Muscle of leg (tissue), 11 donors: ENCODE results near the gene AOC1. TPM values are rescaled to one million over a fixed set of nuclear protein-coding genes. Genes with fewer than 3 reads are reported as not detected.
"Not testable (repeated sequence)": the region's sequence is repeated elsewhere in the genome, so short reads cannot be mapped to it uniquely, and the experiment has no call there.

ENCODE experiments used
- DNase-seq: peaks from one replicate; pipeline ENCODE4 v3.0.0; 2013
- H3K27ac ChIP-seq: one replicate; pipeline ENCODE4 v1.5.1; 2013; ENCODE audit warnings: mild to moderate bottlenecking, low read length, control low read depth
- H3K27me3 ChIP-seq: one replicate; pipeline ENCODE4 v1.6.1; 2013; ENCODE audit warnings: low read length; ENCODE audit not compliant: control insufficient read depth, insufficient read depth
- H3K36me3 ChIP-seq: one replicate; pipeline ENCODE4 v1.6.1; 2013; ENCODE audit warnings: low read length; ENCODE audit not compliant: control insufficient read depth, insufficient read depth
- H3K4me1 ChIP-seq: one replicate; pipeline ENCODE4 v1.6.1; 2013; ENCODE audit warnings: low read length; ENCODE audit not compliant: control insufficient read depth, insufficient read depth
- H3K4me3 ChIP-seq: one replicate; pipeline ENCODE4 v1.5.1; 2013; ENCODE audit warnings: low read length, control low read depth
- H3K9me3 ChIP-seq: replicated peaks from 2 replicates; pipeline ENCODE4 v1.6.1; 2013; ENCODE audit warnings: low read depth, low read length; ENCODE audit not compliant: control insufficient read depth
- WGBS: methylation state at CpG from one replicate; pipeline ENCODE4 v1.1.5; 2013; ENCODE audit warnings: missing lambda C conversion rate; ENCODE audit not compliant: insufficient coverage; 5-methylcytosine and 5-hydroxymethylcytosine counted together
- polyA plus RNA-seq, 8 donors: library from polyadenylated mRNA; unstranded; fragments of 120-200 nt; gene quantifications; one replicate each; pipeline versions ENCODE4 v1.2.1 to v1.2.3, GENCODE V29; 2013; ENCODE audit warnings: inconsistent platforms in 1 of 8, low replicate concordance in 1 of 8; ENCODE audit not compliant: insufficient read length in 8 of 8, insufficient read depth in 1 of 8
- total RNA-seq: library from RNA; stranded (reverse); fragments of 120-200 nt; gene quantifications from one replicate; pipeline ENCODE4 v1.2.4, GENCODE V29; 2013

The AOC1 gene
- total and polyA plus RNA-seq, 9 donors, result 0.04 to 6.1 (median 0.21) TPM; not detected in 3

- H3K36me3 ChIP-seq, result no peaks in the 10 kb centered on the region
- H3K27me3 ChIP-seq, result peaks cover 18% of the 10 kb centered on the region
- no peak for DNase-seq
- H3K9me3 ChIP-seq, result no peaks in the 10 kb centered on the region
- H3K27ac ChIP-seq, result no peak overlapping the region
- WGBS, result no CpG with 5 or more reads among the region's 2 CpGs
- H3K4me3 ChIP-seq, result no peak overlapping the region
- peaks cover 7% of the 10 kb centered on the region for H3K4me1 ChIP-seq
These were observed 55.9 kb downstream of the AOC1 start for GRCh38 chr7:150908173-150908572.

- H3K4me3 ChIP-seq, result no peak overlapping the region
- WGBS, result 57% methylated on average over 2 of the region's 8 CpGs
- H3K9me3 ChIP-seq, result no peaks in the 10 kb centered on the region
- no peak overlapping the region for H3K27ac ChIP-seq
- H3K4me1 ChIP-seq, result peaks cover under 1% of the 10 kb centered on the region
- DNase-seq, result no peak
- H3K27me3 ChIP-seq, result peaks cover 25% of the 10 kb centered on the region
- H3K36me3 ChIP-seq, result no peaks in the 10 kb centered on the region
These were observed 57.1 kb downstream of the AOC1 start for GRCh38 chr7:150909200-150909995.

GRCh38 chr7:150910305-150910995 is 58.1 kb downstream of the AOC1 start:
- H3K27ac ChIP-seq, H3K4me3 ChIP-seq, H3K36me3 ChIP-seq, DNase-seq, H3K4me1 ChIP-seq, H3K9me3 ChIP-seq: not testable (repeated sequence)
- 79% methylated on average over 3 of the region's 8 CpGs for WGBS
- H3K27me3 ChIP-seq, result peaks cover 24% of the 10 kb centered on the region

GRCh38 chr7:150910996-150911422 is 58.7 kb downstream of the AOC1 start:
- Histone ChIP-seq H3K9me3 (no peaks in the 10 kb centered on the region), H3K4me3 (no peak overlapping the region), H3K27me3 (peaks cover 28% of the 10 kb centered on the region), H3K36me3 (no peaks in the 10 kb centered on the region), H3K4me1 (no peaks in the 10 kb centered on the region), H3K27ac (no peak overlapping the region)
- DNase-seq, result no peak
- WGBS, result 40% methylated on average over 12 of the region's 12 CpGs

Other genes with a start within 250 kb of the AOC1 start
- gene GIMAP6, start 220.1 kb upstream of the AOC1 start, total RNA-seq, result 18.7 TPM
- 10 to 100 TPM; 15.4 to 19.0 (median 17.0) TPM for gene GIMAP6, start 220.1 kb upstream of the AOC1 start, polyA plus RNA-seq
- 7.4 TPM for gene GIMAP2, start 166.8 kb upstream of the AOC1 start, total RNA-seq
- 1 to 10 TPM; 4.3 to 6.7 (median 5.7) TPM for gene GIMAP2, start 166.8 kb upstream of the AOC1 start, polyA plus RNA-seq
- gene GIMAP1, start 135.9 kb upstream of the AOC1 start, total RNA-seq, result 3.1 TPM
- gene GIMAP1, start 135.9 kb upstream of the AOC1 start, polyA plus RNA-seq, result 1 to 10 TPM; 2.5 to 3.4 (median 2.9) TPM
- 11.6 TPM for gene GIMAP5, start 115.1 kb upstream of the AOC1 start, total RNA-seq
- 10 to 100 TPM in 1 of 8 donors, 1 to 10 TPM in 7; 6.1 to 10.4 (median 9.2) TPM for gene GIMAP5, start 115.1 kb upstream of the AOC1 start, polyA plus RNA-seq
- gene TMEM176B, start 52.2 kb upstream of the AOC1 start, total RNA-seq, result 7.7 TPM
- gene TMEM176B, start 52.2 kb upstream of the AOC1 start, polyA plus RNA-seq, result 10 to 100 TPM in 7 of 8 donors, 1 to 10 TPM in 1; 9.4 to 16.7 (median 11.9) TPM
- 6.2 TPM for gene TMEM176A, start 51.7 kb upstream of the AOC1 start, total RNA-seq
- 10 to 100 TPM in 7 of 8 donors, 1 to 10 TPM in 1; 9.9 to 19.4 (median 14.1) TPM for gene TMEM176A, start 51.7 kb upstream of the AOC1 start, polyA plus RNA-seq
- 9.7 TPM for gene KCNH2, start 125.8 kb downstream of the AOC1 start, total RNA-seq
- 10 to 100 TPM; 14.4 to 26.9 (median 20.2) TPM for gene KCNH2, start 125.8 kb downstream of the AOC1 start, polyA plus RNA-seq
- gene NOS3, start 138.5 kb downstream of the AOC1 start, total RNA-seq, result 4.9 TPM
- 1 to 10 TPM; 5.0 to 8.9 (median 7.0) TPM for gene NOS3, start 138.5 kb downstream of the AOC1 start, polyA plus RNA-seq
- gene ATG9B, start 172.0 kb downstream of the AOC1 start, total RNA-seq, result 0.22 TPM
- 1 to 10 TPM in 6 of 8 donors, under 1 TPM in 2; 0.92 to 3.0 (median 1.4) TPM for gene ATG9B, start 172.0 kb downstream of the AOC1 start, polyA plus RNA-seq
- gene ABCB8, start 175.9 kb downstream of the AOC1 start, total RNA-seq, result 13.4 TPM
- gene ABCB8, start 175.9 kb downstream of the AOC1 start, polyA plus RNA-seq, result 10 to 100 TPM; 12.8 to 26.5 (median 19.2) TPM
- 1.3 TPM for gene ASIC3, start 196.0 kb downstream of the AOC1 start, total RNA-seq
- gene ASIC3, start 196.0 kb downstream of the AOC1 start, polyA plus RNA-seq, result 1 to 10 TPM; 2.0 to 9.2 (median 4.6) TPM
- 10.2 TPM for gene CDK5, start 205.4 kb downstream of the AOC1 start, total RNA-seq
- gene CDK5, start 205.4 kb downstream of the AOC1 start, polyA plus RNA-seq, result 10 to 100 TPM in 5 of 8 donors, 1 to 10 TPM in 3; 8.2 to 12.2 (median 10.2) TPM
- 41.0 TPM for gene SLC4A2, start 207.1 kb downstream of the AOC1 start, total RNA-seq
- gene SLC4A2, start 207.1 kb downstream of the AOC1 start, polyA plus RNA-seq, result 10 to 100 TPM; 58.3 to 78.1 (median 65.7) TPM
- 65.2 TPM for gene FASTK, start 228.3 kb downstream of the AOC1 start, total RNA-seq
- 10 to 100 TPM; 74.3 to 90.1 (median 84.2) TPM for gene FASTK, start 228.3 kb downstream of the AOC1 start, polyA plus RNA-seq
- gene TMUB1, start 231.0 kb downstream of the AOC1 start, total RNA-seq, result 19.0 TPM
- 10 to 100 TPM; 29.8 to 51.2 (median 35.9) TPM for gene TMUB1, start 231.0 kb downstream of the AOC1 start, polyA plus RNA-seq
- gene AGAP3, start 234.0 kb downstream of the AOC1 start, total RNA-seq, result 37.0 TPM
- 10 to 100 TPM; 64.5 to 95.4 (median 76.3) TPM for gene AGAP3, start 234.0 kb downstream of the AOC1 start, polyA plus RNA-seq